IMR-90 (cell line): Measurements from ENCODE around the gene DMP1. TPM values are rescaled to one million over a fixed set of nuclear protein-coding genes. Genes with fewer than 3 reads are reported as not detected.

ENCODE experiments used
- ATAC-seq: fragments of 200-7000 bp; cut with Tn5 transposase; 2 replicates; pipeline ENCODE4 v1.9.1; 2020; ENCODE audit warnings: low read depth, mild to moderate bottlenecking, moderate library complexity
- BruUV-seq: library from RNA; stranded (reverse); fragments of 400-500 nt; replicated peaks from 2 replicates; lab custom pipeline; 2021; lab: Mats Ljungman, UMichigan
- CTCF ChIA-PET: fragments of 300-600 bp; formaldehyde crosslinking; extraction: SDS; loops from one replicate; lab custom pipeline; 2021; ENCODE audit warnings: antibody characterized with exemption; lab: Yijun Ruan, JAX
- POLR2A ChIA-PET: fragments of 300-600 bp; sonication (Branson Sonifier 250); formaldehyde crosslinking; loops from one replicate; lab custom pipeline; 2022; ENCODE audit warnings: antibody characterized with exemption; ENCODE audit not compliant: unreplicated experiment; lab: Charles Lee
- DNase-seq: peaks from one replicate; pipeline ENCODE4 v3.0.0; 2013
- H2AFZ ChIP-seq: replicated peaks from 2 replicates; pipeline ENCODE3; 2013; ENCODE audit warnings: low read length, mild to moderate bottlenecking; ENCODE audit not compliant: poor library complexity
- H2AK5ac ChIP-seq: 2 replicates; pipeline ENCODE4 v1.6.1; 2013; ENCODE audit warnings: low read depth, low read length, inconsistent platforms
- H2AK9ac ChIP-seq: replicated peaks from 2 replicates; pipeline ENCODE3; 2013; ENCODE audit warnings: mild to moderate bottlenecking, low read depth, low read length, moderate library complexity; ENCODE audit not compliant: poor library complexity
- H2BK120ac ChIP-seq: 2 replicates; pipeline ENCODE4 v1.6.1; 2013; ENCODE audit warnings: low read depth, low read length, inconsistent platforms
- H2BK15ac ChIP-seq: 3 replicates; pipeline ENCODE4 v1.6.1; 2013; ENCODE audit warnings: low read depth, low read length, inconsistent platforms
- H2BK20ac ChIP-seq: 2 replicates; pipeline ENCODE4 v1.6.1; 2013; ENCODE audit warnings: low read depth, mild to moderate bottlenecking, inconsistent platforms, low read length, moderate library complexity
- H2BK5ac ChIP-seq: 2 replicates; pipeline ENCODE4 v1.6.1; 2013; ENCODE audit warnings: mild to moderate bottlenecking, low read depth, low read length, inconsistent platforms; ENCODE audit not compliant: poor library complexity, severe bottlenecking
- H3K14ac ChIP-seq: replicated peaks from 2 replicates; pipeline ENCODE4 v1.6.1; 2013; ENCODE audit warnings: low read depth, low read length, inconsistent platforms
- H3K18ac ChIP-seq: 2 replicates; pipeline ENCODE4 v1.6.1; 2013; ENCODE audit warnings: low read depth, low read length, control low read depth
- H3K23ac ChIP-seq: 2 replicates; pipeline ENCODE4 v1.6.1; 2013; ENCODE audit warnings: low read depth, low read length, inconsistent platforms
- H3K27ac ChIP-seq: 2 replicates; pipeline ENCODE4 v1.5.1; 2013; ENCODE audit warnings: mild to moderate bottlenecking, control low read depth, low read length; ENCODE audit not compliant: insufficient read depth
- H3K27me3 ChIP-seq: 2 replicates; pipeline ENCODE4 v1.6.1; 2013; ENCODE audit warnings: low read length; ENCODE audit not compliant: control insufficient read depth, insufficient read depth
- H3K36me3 ChIP-seq: 2 replicates; pipeline ENCODE4 v1.6.1; 2013; ENCODE audit warnings: low read length, mixed read lengths; ENCODE audit not compliant: control insufficient read depth, insufficient read depth
- H3K4ac ChIP-seq: 2 replicates; pipeline ENCODE4 v1.6.1; 2013; ENCODE audit warnings: low read depth, low read length, inconsistent platforms
- H3K4me1 ChIP-seq: 2 replicates; pipeline ENCODE4 v1.6.1; 2013; ENCODE audit warnings: low read length, mixed read lengths; ENCODE audit not compliant: control insufficient read depth, insufficient read depth
- H3K4me2 ChIP-seq: 2 replicates; pipeline ENCODE4 v1.6.1; 2013; ENCODE audit warnings: low read depth, mild to moderate bottlenecking, control low read depth, low read length, moderate library complexity
- H3K4me3 ChIP-seq: 2 replicates; pipeline ENCODE4 v1.5.1; 2013; ENCODE audit warnings: low read depth, mild to moderate bottlenecking, control low read depth, low read length, moderate library complexity; ENCODE audit not compliant: insufficient read depth
- H3K56ac ChIP-seq: 2 replicates; pipeline ENCODE4 v1.6.1; 2013; ENCODE audit warnings: low read length, inconsistent platforms; ENCODE audit not compliant: insufficient read depth; ENCODE audit errors: extremely low read depth
- H3K79me1 ChIP-seq, 2 experiments: 2 replicates each; pipeline ENCODE4 v1.6.1; 2013; ENCODE audit warnings: low read length in 2 of 2, inconsistent platforms in 1 of 2, low read depth in 1 of 2
- H3K9ac ChIP-seq: 2 replicates; pipeline ENCODE4 v1.6.1; 2013; ENCODE audit warnings: low read depth, low read length, control low read depth
- H3K9me1 ChIP-seq: 2 replicates; pipeline ENCODE4 v1.6.1; 2013; ENCODE audit warnings: low read length, inconsistent platforms; ENCODE audit not compliant: insufficient read depth
- H3K9me3 ChIP-seq: 2 replicates; pipeline ENCODE4 v1.6.1; 2013; ENCODE audit warnings: low read length; ENCODE audit not compliant: control insufficient read depth, insufficient read depth
- H4K20me1 ChIP-seq: 2 replicates; pipeline ENCODE4 v1.6.1; 2013; ENCODE audit warnings: low read length, inconsistent platforms; ENCODE audit not compliant: insufficient read depth
- H4K5ac ChIP-seq: 2 replicates; pipeline ENCODE4 v1.6.1; 2013; ENCODE audit warnings: mild to moderate bottlenecking, low read depth, low read length, control low read depth
- H4K8ac ChIP-seq, 2 experiments: 2 replicates each; pipeline ENCODE4 v1.6.1; 2013; ENCODE audit warnings: low read depth in 2 of 2, low read length in 2 of 2, control low read depth in 1 of 2, inconsistent platforms in 1 of 2
- H4K91ac ChIP-seq: 2 replicates; pipeline ENCODE4 v1.6.1; 2013; ENCODE audit warnings: low read depth, low read length, inconsistent platforms; ENCODE audit not compliant: insufficient read depth
- BHLHE40 ChIP-seq: fragments of 150-350 bp; IDR thresholded peaks from 2 replicates; pipeline ENCODE4 v1.6.1; 2016; ENCODE audit warnings: mild to moderate bottlenecking, low read depth, low read length
- CEBPB ChIP-seq: IDR thresholded peaks from 2 replicates; pipeline ENCODE4 v1.6.1; 2012; ENCODE audit warnings: low read depth, low read length, improper control_type of control experiment
- CHD1 ChIP-seq: IDR thresholded peaks from 2 replicates; pipeline ENCODE4 v1.6.1; 2012; ENCODE audit warnings: low read depth, low read length, improper control_type of control experiment
- FOS ChIP-seq: fragments of 150-350 bp; IDR thresholded peaks from 2 replicates; pipeline ENCODE4 v1.6.1; 2016; ENCODE audit warnings: low read depth, low read length
- MAFK ChIP-seq: IDR thresholded peaks from 2 replicates; pipeline ENCODE4 v1.6.1; 2012; ENCODE audit warnings: low read depth, low read length, improper control_type of control experiment
- MAZ ChIP-seq: IDR thresholded peaks from 2 replicates; pipeline ENCODE4 v1.6.1; 2012; ENCODE audit warnings: low read depth, mild to moderate bottlenecking, low read length, improper control_type of control experiment, moderate library complexity, borderline replicate concordance
- MXI1 ChIP-seq: IDR thresholded peaks from 2 replicates; pipeline ENCODE4 v1.6.1; 2012; ENCODE audit warnings: low read depth, mild to moderate bottlenecking, low read length, moderate library complexity, borderline replicate concordance
- NFE2L2 ChIP-seq: fragments of 150-350 bp; IDR thresholded peaks from 2 replicates; pipeline ENCODE4 v1.6.1; 2016; ENCODE audit warnings: low read depth, mild to moderate bottlenecking, low read length
- POLR2A ChIP-seq: IDR thresholded peaks from 2 replicates; pipeline ENCODE4 v1.6.1; 2012; ENCODE audit warnings: mild to moderate bottlenecking, low read depth, low read length
- RAD21 ChIP-seq: IDR thresholded peaks from 2 replicates; pipeline ENCODE4 v1.6.1; 2012; ENCODE audit warnings: low read length, improper control_type of control experiment
- RCOR1 ChIP-seq: IDR thresholded peaks from 2 replicates; pipeline ENCODE4 v1.6.1; 2012; ENCODE audit warnings: mild to moderate bottlenecking, low read length, improper control_type of control experiment; ENCODE audit not compliant: insufficient replicate concordance
- RFX5 ChIP-seq: IDR thresholded peaks from 2 replicates; pipeline ENCODE4 v1.8.0; 2012; ENCODE audit warnings: low read depth, mild to moderate bottlenecking, low read length, moderate library complexity
- SMC3 ChIP-seq: fragments of 150-350 bp; IDR thresholded peaks from 2 replicates; pipeline ENCODE4 v1.6.1; 2016; ENCODE audit warnings: low read depth, mild to moderate bottlenecking, antibody characterized with exemption, low read length, moderate library complexity
- WGBS, 2 experiments: methylation state at CpG; one replicate each; pipeline versions ENCODE4 v1.1.5 to v1.1.7; 2013; ENCODE audit warnings: missing lambda C conversion rate in 2 of 2; ENCODE audit not compliant: insufficient read length in 1 of 2; ENCODE audit errors: extremely low coverage in 2 of 2; 5-methylcytosine and 5-hydroxymethylcytosine counted together
- dilution Hi-C: fragments of 300-500 bp; cut with HindIII; formaldehyde crosslinking; loops from one replicate; pipeline ENCODE4 v1.14.3; 2018; ENCODE audit warnings: low sequenced_read_pairs; ENCODE audit not compliant: unreplicated experiment
- in situ Hi-C: fragments of 300-500 bp; cut with MboI; formaldehyde crosslinking; loops from 3 replicates; pipeline ENCODE4 v1.14.3; 2019; ENCODE audit warnings: low sequenced_read_pairs, inconsistent platforms, mixed read lengths
- intact Hi-C: fragments of 100-400 bp; cut with micrococcal nuclease; formaldehyde crosslinking; loops from 2 replicates; pipeline ENCODE4 v1.10.0; 2022
- polyA plus RNA-seq, 3 experiments: library from polyadenylated mRNA; depleted of rRNA; stranded (reverse); fragments of >200 nt; gene quantifications; 2 replicates each; pipeline ENCODE4 v1.2.3, GENCODE V29; 2012; ENCODE audit warnings: low replicate concordance in 1 of 3
- total RNA-seq: library from RNA; depleted of rRNA; stranded (reverse); fragments of >200 nt; gene quantifications from 2 replicates; pipeline ENCODE4 v1.2.3, GENCODE V29; 2012
- TF ChIP-seq, protein P1 (sequence below): fragments of 150-350 bp; IDR thresholded peaks from 2 replicates; pipeline ENCODE4 v1.6.1; 2016; ENCODE audit warnings: low read depth, mild to moderate bottlenecking, low read length, moderate library complexity, borderline replicate concordance
- TF ChIP-seq, protein P2 (sequence below): conservative IDR thresholded peaks from 2 replicates; pipeline ENCODE4 v1.5.1; 2012; ENCODE audit warnings: mild to moderate bottlenecking, low read depth, low read length, improper control_type of control experiment
- TF ChIP-seq, protein P3 (sequence below): fragments of 150-350 bp; IDR thresholded peaks from 2 replicates; pipeline ENCODE4 v1.6.1; 2017; ENCODE audit warnings: mild to moderate bottlenecking, antibody characterized with exemption, low read length, low read depth

DMP1 gene
- total and polyA plus RNA-seq, 2 of the 4 experiments (the other 2 are of a cell fraction), result not detected

DNA sequence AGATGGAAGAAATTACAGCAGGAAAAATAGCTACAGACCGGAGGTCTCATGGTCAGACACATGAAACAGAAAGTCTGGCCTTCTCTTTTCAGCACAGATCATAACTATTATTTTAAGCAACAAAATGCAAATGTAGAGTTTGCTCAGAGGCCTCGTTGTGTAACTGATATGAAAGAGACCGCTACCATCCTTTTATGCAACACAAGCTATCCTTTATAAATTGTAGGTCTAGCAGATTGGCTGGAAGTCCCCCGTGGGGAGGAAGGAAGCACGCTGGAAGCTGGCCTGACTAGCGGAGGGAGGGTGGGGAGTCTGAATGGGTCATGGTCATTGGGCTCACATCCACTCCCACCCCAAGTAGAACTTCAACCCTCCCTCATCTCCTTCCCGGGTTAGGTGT is 27.7 kb downstream of the DMP1 start:
- Histone ChIP-seq H3K36me3 (no peaks in the 10 kb centered on the region), H2AK9ac (no peak overlapping the region), H2BK20ac (no peak overlapping the region), H3K56ac (no peak overlapping the region), H3K18ac (no peak overlapping the region), H4K91ac (no peak overlapping the region), H2BK120ac (no peak overlapping the region), H3K4ac (no peak overlapping the region), H2BK5ac (no peak overlapping the region), H3K4me3 (no peak overlapping the region), H3K9ac (no peak overlapping the region), H3K9me3 (no peaks in the 10 kb centered on the region), H3K4me2 (no peak overlapping the region), H2BK15ac (no peak overlapping the region), H3K27me3 (no peaks in the 10 kb centered on the region), H4K20me1 (no peaks in the 10 kb centered on the region), H4K5ac (no peak overlapping the region), H3K4me1 (no peaks in the 10 kb centered on the region), H2AK5ac (no peak overlapping the region), H3K9me1 (no peaks in the 10 kb centered on the region), H4K8ac (no peak overlapping the region), H3K79me1 (no peaks in the 10 kb centered on the region), H2AFZ (no peak overlapping the region), H3K14ac (no peak overlapping the region), H3K23ac (no peak overlapping the region), H3K27ac (no peak overlapping the region)
- in situ Hi-C loops, result no loop called here
- ChIA-PET CTCF (interaction anchor here (1.3 to 1.7 kb wide), 2 partner anchors 160 to 171 kb away, joined by 5 to 7 read pairs; no protein-coding TSS in a partner anchor), POLR2A (no interaction called here)
- dilution Hi-C loops, result no loop called here
- no TSS peak for BruUV-seq
- no CpG with 5 or more reads among the region's 7 CpGs for WGBS, 2 experiments
- TF ChIP-seq SMC3, result no peak
- TF ChIP-seq, protein P1, sequence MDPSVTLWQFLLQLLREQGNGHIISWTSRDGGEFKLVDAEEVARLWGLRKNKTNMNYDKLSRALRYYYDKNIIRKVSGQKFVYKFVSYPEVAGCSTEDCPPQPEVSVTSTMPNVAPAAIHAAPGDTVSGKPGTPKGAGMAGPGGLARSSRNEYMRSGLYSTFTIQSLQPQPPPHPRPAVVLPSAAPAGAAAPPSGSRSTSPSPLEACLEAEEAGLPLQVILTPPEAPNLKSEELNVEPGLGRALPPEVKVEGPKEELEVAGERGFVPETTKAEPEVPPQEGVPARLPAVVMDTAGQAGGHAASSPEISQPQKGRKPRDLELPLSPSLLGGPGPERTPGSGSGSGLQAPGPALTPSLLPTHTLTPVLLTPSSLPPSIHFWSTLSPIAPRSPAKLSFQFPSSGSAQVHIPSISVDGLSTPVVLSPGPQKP, result no peak
- no peak for TF ChIP-seq MAFK
- TF ChIP-seq, protein P2, sequence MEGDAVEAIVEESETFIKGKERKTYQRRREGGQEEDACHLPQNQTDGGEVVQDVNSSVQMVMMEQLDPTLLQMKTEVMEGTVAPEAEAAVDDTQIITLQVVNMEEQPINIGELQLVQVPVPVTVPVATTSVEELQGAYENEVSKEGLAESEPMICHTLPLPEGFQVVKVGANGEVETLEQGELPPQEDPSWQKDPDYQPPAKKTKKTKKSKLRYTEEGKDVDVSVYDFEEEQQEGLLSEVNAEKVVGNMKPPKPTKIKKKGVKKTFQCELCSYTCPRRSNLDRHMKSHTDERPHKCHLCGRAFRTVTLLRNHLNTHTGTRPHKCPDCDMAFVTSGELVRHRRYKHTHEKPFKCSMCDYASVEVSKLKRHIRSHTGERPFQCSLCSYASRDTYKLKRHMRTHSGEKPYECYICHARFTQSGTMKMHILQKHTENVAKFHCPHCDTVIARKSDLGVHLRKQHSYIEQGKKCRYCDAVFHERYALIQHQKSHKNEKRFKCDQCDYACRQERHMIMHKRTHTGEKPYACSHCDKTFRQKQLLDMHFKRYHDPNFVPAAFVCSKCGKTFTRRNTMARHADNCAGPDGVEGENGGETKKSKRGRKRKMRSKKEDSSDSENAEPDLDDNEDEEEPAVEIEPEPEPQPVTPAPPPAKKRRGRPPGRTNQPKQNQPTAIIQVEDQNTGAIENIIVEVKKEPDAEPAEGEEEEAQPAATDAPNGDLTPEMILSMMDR, result no peak
- TF ChIP-seq BHLHE40, result no peak
- no peak for TF ChIP-seq CHD1
- TF ChIP-seq NFE2L2, result no peak
- no peak for TF ChIP-seq FOS
- no peak for TF ChIP-seq RCOR1
- TF ChIP-seq, protein P3, sequence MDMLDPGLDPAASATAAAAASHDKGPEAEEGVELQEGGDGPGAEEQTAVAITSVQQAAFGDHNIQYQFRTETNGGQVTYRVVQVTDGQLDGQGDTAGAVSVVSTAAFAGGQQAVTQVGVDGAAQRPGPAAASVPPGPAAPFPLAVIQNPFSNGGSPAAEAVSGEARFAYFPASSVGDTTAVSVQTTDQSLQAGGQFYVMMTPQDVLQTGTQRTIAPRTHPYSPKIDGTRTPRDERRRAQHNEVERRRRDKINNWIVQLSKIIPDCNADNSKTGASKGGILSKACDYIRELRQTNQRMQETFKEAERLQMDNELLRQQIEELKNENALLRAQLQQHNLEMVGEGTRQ, result no peak
- no peak for TF ChIP-seq POLR2A
- TF ChIP-seq CEBPB, result no peak
- no peak for TF ChIP-seq MAZ
- no peak for TF ChIP-seq MXI1
- no peak for TF ChIP-seq RFX5
- no peak for TF ChIP-seq RAD21
- ATAC-seq, result no peak
- intact Hi-C loops, result loop anchor here (2.0 to 10.0 kb wide), 2 partner anchors 295 to 827 kb away; no protein-coding TSS in a partner anchor
- no peak for DNase-seq
